ENCODE data around the gene AOPEP.

DNA sequence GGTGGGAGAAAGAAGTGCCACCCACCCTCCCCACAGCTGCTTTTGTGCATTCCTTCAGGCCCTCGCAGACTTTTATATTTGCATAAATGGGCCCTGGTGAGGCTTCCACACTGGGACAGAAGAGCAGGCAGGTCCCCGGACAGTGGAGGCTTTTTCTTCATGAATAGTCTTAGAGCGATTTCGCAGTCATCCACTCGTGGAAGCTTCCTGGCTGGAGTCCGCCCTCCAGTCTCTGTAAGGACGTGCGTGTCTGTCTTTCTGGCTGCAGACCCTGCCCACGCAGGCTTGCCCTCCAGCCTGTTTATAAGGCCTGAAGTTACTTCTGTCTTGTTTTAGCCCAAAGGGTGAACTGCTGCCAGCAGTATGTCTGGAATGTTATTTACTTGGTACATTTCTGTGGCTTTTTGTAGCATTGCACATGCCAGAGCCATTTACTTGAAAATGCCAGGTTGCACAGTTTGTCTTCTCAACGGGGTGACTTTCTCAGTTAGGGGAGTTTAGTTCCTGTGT lies 195.7 kb downstream of the AOPEP start:
- TF ChIP-seq CTCF (IDR thresholded peaks at IDR 0.05), result no peak
- TF ChIP-seq EZH2phosphoT487 (IDR thresholded peaks at IDR 0.05), result no peak
- TF ChIP-seq EZH2 (IDR thresholded peaks at IDR 0.05), result no peak
